ENCODE measurements around the gene VEGFA. TPM values are rescaled to one million over a fixed set of nuclear protein-coding genes. Genes with fewer than 3 reads are reported as not detected.

Gene VEGFA
- total RNA-seq, 1 donor from 2014 or later = 236 TPM

DNA sequence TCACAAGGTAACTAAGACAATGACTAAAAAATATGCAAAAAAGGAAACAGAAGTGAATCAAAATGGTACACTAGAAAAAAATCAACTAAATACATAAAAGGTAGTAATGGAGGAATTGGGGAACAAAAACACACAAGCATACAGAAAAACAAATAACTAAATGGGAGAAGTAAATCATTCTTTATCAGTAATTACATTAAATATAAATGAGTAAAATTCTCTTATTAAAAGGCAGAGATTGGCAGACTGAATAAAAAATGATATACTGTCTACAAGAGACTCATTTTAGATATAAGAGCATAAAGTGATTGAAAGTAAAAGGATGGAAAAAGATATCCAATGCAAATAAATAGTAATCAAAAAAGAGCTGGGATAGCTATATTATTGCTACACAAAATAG is 39.4 kb upstream of the VEGFA start:
- no peaks in the 10 kb centered on the region for H3K36me3 ChIP-seq (ENCODE audit: control insufficient read depth, insufficient read depth, low read length)
- H3K4me3 ChIP-seq (ENCODE audit: low read depth, low read length) = no peak overlapping the region
- DNase-seq (ENCODE audit: low read depth) = no peak
- TF ChIP-seq, protein P1, sequence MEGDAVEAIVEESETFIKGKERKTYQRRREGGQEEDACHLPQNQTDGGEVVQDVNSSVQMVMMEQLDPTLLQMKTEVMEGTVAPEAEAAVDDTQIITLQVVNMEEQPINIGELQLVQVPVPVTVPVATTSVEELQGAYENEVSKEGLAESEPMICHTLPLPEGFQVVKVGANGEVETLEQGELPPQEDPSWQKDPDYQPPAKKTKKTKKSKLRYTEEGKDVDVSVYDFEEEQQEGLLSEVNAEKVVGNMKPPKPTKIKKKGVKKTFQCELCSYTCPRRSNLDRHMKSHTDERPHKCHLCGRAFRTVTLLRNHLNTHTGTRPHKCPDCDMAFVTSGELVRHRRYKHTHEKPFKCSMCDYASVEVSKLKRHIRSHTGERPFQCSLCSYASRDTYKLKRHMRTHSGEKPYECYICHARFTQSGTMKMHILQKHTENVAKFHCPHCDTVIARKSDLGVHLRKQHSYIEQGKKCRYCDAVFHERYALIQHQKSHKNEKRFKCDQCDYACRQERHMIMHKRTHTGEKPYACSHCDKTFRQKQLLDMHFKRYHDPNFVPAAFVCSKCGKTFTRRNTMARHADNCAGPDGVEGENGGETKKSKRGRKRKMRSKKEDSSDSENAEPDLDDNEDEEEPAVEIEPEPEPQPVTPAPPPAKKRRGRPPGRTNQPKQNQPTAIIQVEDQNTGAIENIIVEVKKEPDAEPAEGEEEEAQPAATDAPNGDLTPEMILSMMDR (IDR thresholded peaks at IDR 0.05; ENCODE audit: insufficient read depth, low read length, poor library complexity, severe bottlenecking) = no peak
- no peaks in the 10 kb centered on the region for H3K27me3 ChIP-seq (ENCODE audit: control insufficient read depth, insufficient read depth, low read length)

DNA sequence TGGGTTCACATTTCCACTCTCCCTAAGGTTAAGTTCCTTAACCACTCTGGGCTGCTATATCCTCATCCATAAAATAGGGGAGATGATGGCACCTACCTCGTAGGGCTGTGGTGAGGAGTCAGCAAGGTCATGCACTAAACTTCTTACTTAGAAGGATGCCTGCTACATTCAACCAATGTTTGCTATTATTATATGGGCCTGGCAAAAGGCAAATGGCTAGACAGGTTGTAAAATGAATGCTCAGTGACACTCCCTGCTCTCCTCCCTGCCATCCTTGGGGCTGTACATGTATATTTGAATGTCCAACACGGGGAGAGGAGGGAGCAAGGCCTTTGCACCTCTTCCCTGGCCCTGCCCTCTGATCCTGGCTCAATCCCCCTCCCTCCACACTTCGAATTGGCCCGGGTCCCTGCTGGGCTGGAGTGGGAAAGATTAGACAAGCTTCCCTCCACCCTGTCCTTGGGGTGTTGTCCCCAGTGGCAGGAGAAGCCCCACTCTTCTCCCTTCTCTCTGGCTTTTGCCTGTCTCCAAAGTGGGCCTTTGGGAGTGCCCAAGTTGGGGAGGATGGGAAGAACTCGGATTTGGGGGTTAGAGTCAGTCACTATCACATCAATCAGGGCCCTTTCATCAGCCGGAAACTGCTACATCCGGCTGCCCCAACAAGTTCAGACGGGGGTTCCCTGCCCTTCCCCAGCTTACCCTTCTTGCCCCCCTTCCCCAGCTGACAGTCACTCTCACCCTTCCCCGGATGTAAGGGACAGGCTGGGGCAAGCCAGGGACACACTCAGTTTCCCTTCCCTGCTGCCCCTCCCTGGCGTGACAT is 36.3 kb upstream of the VEGFA start:
- DNase-seq (ENCODE audit: low read depth) = no peak
- TF ChIP-seq, protein P1 (IDR thresholded peaks at IDR 0.05; ENCODE audit: insufficient read depth, low read length, poor library complexity, severe bottlenecking) = no peak
- Histone ChIP-seq H3K4me3 (ENCODE audit: low read depth, low read length) (no peak overlapping the region), H3K36me3 (ENCODE audit: control insufficient read depth, insufficient read depth, low read length) (no peaks in the 10 kb centered on the region), H3K27me3 (ENCODE audit: control insufficient read depth, insufficient read depth, low read length) (no peaks in the 10 kb centered on the region)

DNA sequence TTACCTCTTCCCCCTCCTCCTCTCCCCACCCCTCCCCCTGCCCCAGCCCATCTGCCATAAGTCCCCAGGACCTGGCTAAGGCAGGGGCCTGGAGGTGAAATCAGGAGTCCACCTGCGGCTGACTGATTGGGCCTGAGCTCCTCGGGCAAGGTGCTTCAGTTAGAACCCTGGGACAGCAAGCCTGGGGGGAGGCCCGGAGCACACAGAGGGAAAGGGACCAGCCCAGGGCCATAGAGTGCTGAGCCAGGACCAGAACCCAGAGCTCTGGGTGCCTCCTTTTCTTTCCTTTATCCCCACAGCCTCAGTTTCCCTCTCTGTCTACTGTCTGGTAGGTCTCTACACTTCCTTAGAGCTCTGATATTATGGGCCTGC is 35.7 kb upstream of the VEGFA start:
- no peaks in the 10 kb centered on the region for H3K36me3 ChIP-seq (ENCODE audit: control insufficient read depth, insufficient read depth, low read length)
- no peak for DNase-seq (ENCODE audit: low read depth)
- H3K27me3 ChIP-seq (ENCODE audit: control insufficient read depth, insufficient read depth, low read length) = no peaks in the 10 kb centered on the region
- no peak overlapping the region for H3K4me3 ChIP-seq (ENCODE audit: low read depth, low read length)
- TF ChIP-seq, protein P1 (IDR thresholded peaks at IDR 0.05; ENCODE audit: insufficient read depth, low read length, poor library complexity, severe bottlenecking) = no peak

DNA sequence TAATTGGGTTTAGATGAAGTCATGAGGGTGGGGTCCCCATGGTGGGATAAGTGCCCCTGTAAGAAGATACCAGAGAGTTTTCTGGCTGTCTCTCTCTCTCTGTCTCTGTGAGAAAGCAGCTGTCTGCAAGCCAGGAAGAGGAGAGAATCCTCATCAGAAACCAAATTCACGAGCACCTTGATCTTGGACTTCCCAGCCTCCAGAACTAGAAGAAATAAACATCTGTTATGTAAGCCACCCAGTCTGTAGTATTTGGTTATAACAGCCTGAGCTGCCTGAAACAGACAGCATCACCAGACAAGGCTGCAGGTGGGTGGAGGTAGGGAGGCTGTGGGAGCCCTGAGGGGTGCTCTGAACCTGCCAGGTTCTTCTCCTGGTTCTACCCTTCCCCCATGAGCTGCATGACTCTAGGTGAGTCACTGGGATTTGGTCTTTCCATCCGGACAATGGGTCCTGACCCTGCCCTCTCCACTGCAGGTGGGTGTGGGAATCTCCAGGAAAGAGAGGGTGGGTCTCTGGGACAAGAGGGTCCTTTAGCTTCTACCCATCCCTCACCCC is 34.3 kb upstream of the VEGFA start:
- TF ChIP-seq, protein P1 (IDR thresholded peaks at IDR 0.05; ENCODE audit: insufficient read depth, low read length, poor library complexity, severe bottlenecking) = no peak
- Histone ChIP-seq H3K36me3 (ENCODE audit: control insufficient read depth, insufficient read depth, low read length) (no peaks in the 10 kb centered on the region), H3K4me3 (ENCODE audit: low read depth, low read length) (no peak overlapping the region), H3K27me3 (ENCODE audit: control insufficient read depth, insufficient read depth, low read length) (no peaks in the 10 kb centered on the region)
- no peak for DNase-seq (ENCODE audit: low read depth)

DNA sequence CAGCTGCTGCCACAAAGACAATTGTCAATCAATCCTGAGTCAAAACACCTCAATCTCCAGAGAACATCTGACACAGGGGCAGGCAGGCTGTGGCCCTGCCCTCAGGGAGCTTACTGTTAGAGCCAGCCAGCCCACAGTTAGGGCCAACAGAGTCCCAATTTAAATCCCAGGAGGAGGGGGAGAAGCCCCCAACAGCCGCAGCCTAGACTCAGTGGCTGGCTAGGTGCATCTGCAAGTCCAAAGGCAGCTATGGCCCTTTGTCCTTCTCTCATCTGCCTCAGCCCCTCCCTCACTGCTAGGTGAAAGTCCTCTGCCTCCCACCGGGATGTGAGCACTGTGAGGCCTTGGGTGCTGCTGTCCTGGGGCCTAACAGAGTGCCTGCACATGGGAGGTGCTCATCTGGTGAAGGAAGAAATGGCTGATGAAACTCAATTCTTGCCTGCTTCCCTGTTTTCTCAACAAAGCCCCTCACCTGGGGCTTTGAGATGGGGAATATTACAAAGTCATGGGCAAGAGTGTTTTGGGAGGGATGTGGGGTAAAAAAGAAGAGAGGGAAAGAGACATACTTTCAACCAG is 33.7 kb upstream of the VEGFA start:
- DNase-seq (ENCODE audit: low read depth) = no peak
- Histone ChIP-seq H3K27me3 (ENCODE audit: control insufficient read depth, insufficient read depth, low read length) (no peaks in the 10 kb centered on the region), H3K36me3 (ENCODE audit: control insufficient read depth, insufficient read depth, low read length) (no peaks in the 10 kb centered on the region), H3K4me3 (ENCODE audit: low read depth, low read length) (no peak overlapping the region)
- TF ChIP-seq, protein P1 (IDR thresholded peaks at IDR 0.05; ENCODE audit: insufficient read depth, low read length, poor library complexity, severe bottlenecking) = no peak
